ENCODE data around the gene MAPK4.

MAPK4 gene

GRCh38 chr18:50748243-50749229, 188.6 kb downstream of the MAPK4 start (continued):
- TF ChIP-seq REST (tag by site-specific recombination; IDR thresholded peaks at IDR 0.05): no peak
- no peak for TF ChIP-seq HOXD13 (CRISPR knock-in tag; IDR thresholded peaks at IDR 0.05; ENCODE audit: borderline replicate concordance)
- peak; percentile 99 for TF ChIP-seq PRDM6 (tag by site-specific recombination; IDR thresholded peaks at IDR 0.05)
- TF ChIP-seq KLF10 (tag by site-specific recombination; IDR thresholded peaks at IDR 0.05): peak; percentile 83
- TF ChIP-seq ZNF174 (tag by site-specific recombination; IDR thresholded peaks at IDR 0.05): no peak
- no peak for TF ChIP-seq ZBTB26 (tag by site-specific recombination; optimal IDR thresholded peaks at IDR 0.05)
- TF ChIP-seq ZNF621 (tag by site-specific recombination; IDR thresholded peaks at IDR 0.05): no peak
- peak; percentile 53; the same call in 1 of the 2 replicates for TF ChIP-seq ZBTB10 (tag by site-specific recombination; IDR thresholded peaks at IDR 0.05)
- no peak for TF ChIP-seq ZNF514 (tag by site-specific recombination; IDR thresholded peaks at IDR 0.05)
- TF ChIP-seq ZNF521 (tag by site-specific recombination; IDR thresholded peaks at IDR 0.05): no peak
- TF ChIP-seq ATF2 (tag by site-specific recombination; IDR thresholded peaks at IDR 0.05; ENCODE audit: low read depth): peak; percentile 52
- TF ChIP-seq ZNF510 (tag by site-specific recombination; IDR thresholded peaks at IDR 0.05; ENCODE audit: insufficient replicate concordance): peak; percentile 8
- no peak for TF ChIP-seq ZNF518A (tag by site-specific recombination; conservative IDR thresholded peaks at IDR 0.05; ENCODE audit: low read depth)
- TF ChIP-seq ZNF623 (tag by site-specific recombination; IDR thresholded peaks at IDR 0.05): no peak
- peak; percentile 99 for TF ChIP-seq ZNF843 (tag by site-specific recombination; IDR thresholded peaks at IDR 0.05)
- TF ChIP-seq ZNF155 (tag by site-specific recombination; IDR thresholded peaks at IDR 0.05): no peak
- no peak for TF ChIP-seq ZNF114 (tag by site-specific recombination; IDR thresholded peaks at IDR 0.05)
- no peak for TF ChIP-seq ZNF645 (tag by site-specific recombination; IDR thresholded peaks at IDR 0.05)
- peak; percentile 96 for TF ChIP-seq OSR2 (tag by site-specific recombination; IDR thresholded peaks at IDR 0.05)
- peak; percentile 81 for TF ChIP-seq ZNF596 (tag by site-specific recombination; IDR thresholded peaks at IDR 0.05)
- no peak for TF ChIP-seq HOXC10 (CRISPR knock-in tag; IDR thresholded peaks at IDR 0.05)

Measured in HEK293 (cell line).